A673 (cell line): ENCODE measurements around the gene RASSF4.

ENCODE experiments used
- EZH2 ChIP-seq: fragments of 200-600 bp; sonication (generic); IDR thresholded peaks from 2 replicates; pipeline ENCODE4 v1.6.1; 2017; ENCODE audit warnings: borderline replicate concordance, low read depth, mild to moderate bottlenecking, mixed read lengths, antibody characterized with exemption, low read length; ENCODE audit not compliant: poor library complexity, severe bottlenecking
- TF ChIP-seq, protein P1 (sequence below): fragments of 300-800, 200-600 bp; sonication (generic); conservative IDR thresholded peaks from 2 replicates; pipeline ENCODE4 v1.5.1; 2017; ENCODE audit warnings: low read depth, mild to moderate bottlenecking, antibody characterized with exemption, low read length, moderate library complexity, mixed read lengths

DNA sequence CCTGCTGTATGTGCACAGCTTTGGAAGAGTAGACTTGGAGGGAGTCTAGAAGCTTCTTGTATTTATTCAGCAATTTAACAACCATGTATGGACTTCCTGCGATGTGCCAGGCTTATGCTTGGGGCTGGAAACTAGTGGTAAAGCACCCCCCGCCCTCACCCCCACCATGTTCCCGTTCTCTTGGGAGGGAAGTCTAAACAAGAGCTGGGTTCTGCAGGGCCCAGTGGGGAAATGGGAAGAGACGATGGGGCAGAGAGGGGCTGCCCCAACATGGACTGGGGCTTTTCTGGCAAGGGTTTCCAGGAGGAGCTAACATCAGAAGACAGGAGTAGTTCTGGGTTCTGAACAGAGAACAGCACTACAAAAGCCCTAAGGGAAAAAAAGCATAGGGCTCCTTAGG is 8.0 kb downstream of the RASSF4 start:
- TF ChIP-seq EZH2: no peak
- TF ChIP-seq, protein P1, sequence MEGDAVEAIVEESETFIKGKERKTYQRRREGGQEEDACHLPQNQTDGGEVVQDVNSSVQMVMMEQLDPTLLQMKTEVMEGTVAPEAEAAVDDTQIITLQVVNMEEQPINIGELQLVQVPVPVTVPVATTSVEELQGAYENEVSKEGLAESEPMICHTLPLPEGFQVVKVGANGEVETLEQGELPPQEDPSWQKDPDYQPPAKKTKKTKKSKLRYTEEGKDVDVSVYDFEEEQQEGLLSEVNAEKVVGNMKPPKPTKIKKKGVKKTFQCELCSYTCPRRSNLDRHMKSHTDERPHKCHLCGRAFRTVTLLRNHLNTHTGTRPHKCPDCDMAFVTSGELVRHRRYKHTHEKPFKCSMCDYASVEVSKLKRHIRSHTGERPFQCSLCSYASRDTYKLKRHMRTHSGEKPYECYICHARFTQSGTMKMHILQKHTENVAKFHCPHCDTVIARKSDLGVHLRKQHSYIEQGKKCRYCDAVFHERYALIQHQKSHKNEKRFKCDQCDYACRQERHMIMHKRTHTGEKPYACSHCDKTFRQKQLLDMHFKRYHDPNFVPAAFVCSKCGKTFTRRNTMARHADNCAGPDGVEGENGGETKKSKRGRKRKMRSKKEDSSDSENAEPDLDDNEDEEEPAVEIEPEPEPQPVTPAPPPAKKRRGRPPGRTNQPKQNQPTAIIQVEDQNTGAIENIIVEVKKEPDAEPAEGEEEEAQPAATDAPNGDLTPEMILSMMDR: no peak
